ENCODE results near the gene RAB18. TPM values are rescaled to one million over a fixed set of nuclear protein-coding genes. Genes with fewer than 3 reads are reported as not detected.

The RAB18 gene
- total RNA-seq, 1 experiment from 2014 or later: 68.1 TPM

- TF ChIP-seq CBX3 (IDR thresholded peaks at IDR 0.05; ENCODE audit: low read depth) (no peak), ZBTB33 (IDR thresholded peaks at IDR 0.05; ENCODE audit: extremely low read depth, insufficient replicate concordance, low read length) (no peak), POLR2A (IDR thresholded peaks at IDR 0.05; ENCODE audit: borderline replicate concordance, extremely low read depth, insufficient read depth, insufficient read length) (no peak), ZNF274 (IDR thresholded peaks at IDR 0.05; ENCODE audit: low read depth, low read length) (no peak), EZH2phosphoT487 (IDR thresholded peaks at IDR 0.05; ENCODE audit: borderline replicate concordance) (no peak), FOSL1 (IDR thresholded peaks at IDR 0.05; ENCODE audit: low read depth) (no peak), SRF (IDR thresholded peaks at IDR 0.05; ENCODE audit: low read depth) (no peak), MAX (IDR thresholded peaks at IDR 0.05) (no peak), JUND (IDR thresholded peaks at IDR 0.05) (no peak), ATF3 (IDR thresholded peaks at IDR 0.05) (no peak), ZFX (IDR thresholded peaks at IDR 0.05) (no peak), CEBPB (IDR thresholded peaks at IDR 0.05; ENCODE audit: low read depth) (no peak), TCF7L2 (IDR thresholded peaks at IDR 0.05; ENCODE audit: borderline replicate concordance, extremely low read depth, insufficient read depth, insufficient read length) (no peak), POLR2AphosphoS5 (IDR thresholded peaks at IDR 0.05; ENCODE audit: low read depth, low read length) (no peak), EZH2 (IDR thresholded peaks at IDR 0.05) (no peak), YY1 (IDR thresholded peaks at IDR 0.05; ENCODE audit: extremely low read depth, insufficient replicate concordance, low read depth, low read length) (no peak), REST (IDR thresholded peaks at IDR 0.05; ENCODE audit: low read depth) (no peak), SIN3A (IDR thresholded peaks at IDR 0.05; ENCODE audit: low read depth) (no peak)
- H3K4me3 ChIP-seq (replicated peaks in 1 of 2; ENCODE audit: low read depth in 1 of 2, low read length in 2 of 2): no peak overlapping the region
- no TSS peak for BruUV-seq (replicated peaks)
- DNase-seq (ENCODE audit: low read depth, low spot score) (no peak), ATAC-seq (no peak)
- intact Hi-C loops (cut with micrococcal nuclease): no loop called here
- no peaks in the 10 kb centered on the region for H3K4me1 ChIP-seq (ENCODE audit: control insufficient read depth in 1 of 2, insufficient read depth in 2 of 2, low read length in 2 of 2)
- no peak overlapping the region for H3K9ac ChIP-seq (ENCODE audit: low read length)
- ChIA-PET CTCF (no interaction called here), RAD21 (ENCODE audit: low non-redundant PET in 1 of 2, low total read pairs in 2 of 2, uncharacterized antibody in 2 of 2, unreplicated experiment in 2 of 2) (no interaction called here), POLR2A (no interaction called here)
- no peaks in the 10 kb centered on the region for H3K9me2 ChIP-seq (ENCODE audit: insufficient read depth)
- H4K20me1 ChIP-seq (ENCODE audit: insufficient read depth): no peaks in the 10 kb centered on the region
- no peaks in the 10 kb centered on the region for H3K27me3 ChIP-seq (ENCODE audit: insufficient read depth, low read length)
- H3K79me2 ChIP-seq (ENCODE audit: insufficient read depth, low read length): no peaks in the 10 kb centered on the region
- peaks cover 4 to 6% of the 10 kb centered on the region in 2 experiments; a peak in 2 of 4 replicates for H3K36me3 ChIP-seq (ENCODE audit: control insufficient read depth in 1 of 2, insufficient read depth in 2 of 2, low read length in 2 of 2)
- no peak overlapping the region for H3K27ac ChIP-seq (ENCODE audit: low read depth, low read length)
- no peak overlapping the region for H2AFZ ChIP-seq (ENCODE audit: low read depth, low read length, poor library complexity, severe bottlenecking)
- H3K4me2 ChIP-seq (ENCODE audit: low read length): no peak overlapping the region
- no peaks in the 10 kb centered on the region for H3K9me3 ChIP-seq (ENCODE audit: control insufficient read depth in 1 of 2, insufficient read depth in 1 of 2, low read depth in 1 of 2, low read length in 2 of 2)
Measured at GRCh38 chr10:27542812-27543211, 38.7 kb downstream of the RAB18 start.

Data from HCT116 (cell line).